HG02870 (cell line): ENCODE measurements around the gene TMX4.
A peak's percentile ranks its signal among the peaks of the same experiment; 100 is the strongest.
"Not testable (repeated sequence)": the region's sequence is repeated elsewhere in the genome, so short reads cannot be mapped to it uniquely, and the experiment has no call there.

Source experiments
- ATAC-seq: cut with Tn5 transposase; IDR thresholded peaks from one replicate; pipeline ENCODE4 v1.9.1; 2021; ENCODE audit warnings: mild to moderate bottlenecking, moderate library complexity; ENCODE audit not compliant: unreplicated experiment

TMX4 gene

GRCh38 chr20:8019246-8019997, at the start of gene TMX4:
TSS of gene TMX4 (minus strand) at chr20:8019761. CDS start at chr20:8019613, 148 bp downstream.
- peak; percentile 90 for ATAC-seq

GRCh38 chr20:8067082-8067481, 47.5 kb upstream of the TMX4 start:
- ATAC-seq, result no peak

- no peak for ATAC-seq
Measured at GRCh38 chr20:8066662-8067061, 47.1 kb upstream of the TMX4 start.

- ATAC-seq, result no peak
Measured at GRCh38 chr20:8065691-8066090, 46.1 kb upstream of the TMX4 start.

DNA sequence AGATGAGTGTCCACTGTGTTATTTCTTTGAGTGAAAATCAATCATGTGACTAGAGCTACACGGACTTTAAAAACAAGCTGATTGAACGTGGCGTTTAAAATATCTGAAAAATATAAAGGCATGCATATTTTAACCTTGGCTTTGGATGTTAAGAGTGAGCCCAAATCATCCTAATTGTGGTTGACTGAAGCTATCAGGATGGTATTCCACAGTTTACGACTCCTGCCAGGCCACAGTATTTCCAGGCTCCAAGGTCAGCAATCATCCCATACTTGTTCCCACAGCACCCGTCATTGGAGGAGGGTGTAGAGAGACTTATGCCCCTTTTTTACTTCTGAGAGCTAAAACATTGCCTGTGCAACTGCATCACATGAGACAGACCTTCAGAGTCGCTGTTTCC, 43.2 kb upstream of the TMX4 start:
- ATAC-seq, result no peak

DNA sequence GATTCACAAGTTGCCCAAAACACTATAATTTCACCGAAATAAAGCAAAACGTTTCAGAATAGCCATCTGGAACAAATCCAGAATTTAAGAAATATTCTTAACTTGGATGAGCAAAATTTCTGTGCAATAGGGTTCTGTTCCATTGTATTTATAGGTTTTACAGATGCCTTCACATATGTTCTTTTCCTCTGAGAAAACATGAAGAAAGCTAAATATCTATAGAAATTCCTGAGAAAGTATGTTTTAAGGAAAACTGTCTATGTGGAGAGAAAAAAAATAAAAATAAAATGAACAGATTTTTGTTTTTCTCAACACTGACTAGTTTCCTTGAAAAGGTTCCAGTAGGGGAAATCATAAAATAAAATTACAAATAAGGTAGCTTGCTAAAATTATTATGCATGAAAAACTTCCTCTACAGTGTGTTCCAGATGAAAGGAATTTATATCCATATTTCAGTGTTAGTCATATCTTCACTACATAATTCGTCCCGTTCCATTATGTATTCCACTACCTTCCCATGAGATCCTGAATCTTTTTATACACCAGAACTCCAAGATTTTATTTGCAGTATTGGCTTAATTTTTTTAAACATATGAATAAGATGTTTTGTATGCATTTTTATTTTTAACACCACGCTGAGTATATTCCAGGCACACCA, 42.4 kb upstream of the TMX4 start:
- no peak for ATAC-seq

- ATAC-seq, result no peak
Measured at GRCh38 chr20:8060977-8061376, 41.4 kb upstream of the TMX4 start.

DNA sequence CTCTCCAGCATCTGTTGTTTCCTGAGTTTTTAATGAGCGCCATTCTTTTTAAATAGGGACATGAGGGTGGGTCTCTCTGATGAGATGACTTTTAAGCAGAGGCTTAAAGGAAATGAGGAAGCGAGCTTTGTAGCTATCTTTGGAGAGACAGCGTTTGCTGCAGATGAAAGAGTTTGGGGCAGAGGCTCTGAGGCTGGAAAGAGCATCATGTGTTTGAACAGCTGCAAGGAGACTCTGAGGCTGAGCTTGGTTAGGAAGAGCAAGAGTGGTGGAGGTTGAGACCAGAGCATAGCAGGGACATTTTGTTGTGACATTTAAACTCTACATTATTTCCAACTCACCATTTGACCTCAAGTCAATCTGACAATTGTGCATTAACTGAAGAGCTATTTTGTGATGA, 38.3 kb upstream of the TMX4 start:
- no peak for ATAC-seq

DNA sequence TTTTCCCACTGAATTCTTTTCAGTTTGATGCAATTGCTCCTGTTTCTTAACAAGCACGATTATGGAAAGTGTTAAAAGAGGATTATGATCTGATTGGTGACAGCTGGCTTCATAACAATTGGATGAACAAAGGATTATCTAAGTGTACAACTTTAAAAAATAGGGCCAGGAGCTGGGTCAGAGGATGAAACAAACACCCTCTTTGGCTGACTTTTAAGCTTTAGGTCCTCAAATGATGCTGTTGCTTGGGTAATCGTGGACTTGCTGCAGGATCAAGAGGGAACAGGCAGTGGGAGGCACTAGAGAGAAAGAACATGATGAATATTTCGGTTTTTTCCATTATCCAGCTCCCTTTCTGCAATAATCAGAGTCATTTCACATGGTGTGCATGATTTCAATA, 35.5 kb upstream of the TMX4 start:
- ATAC-seq, result no peak

- ATAC-seq, result no peak
Measured at GRCh38 chr20:8050157-8050837, 30.7 kb upstream of the TMX4 start.

GRCh38 chr20:8049310-8049709, 29.7 kb upstream of the TMX4 start:
- ATAC-seq, result no peak

DNA sequence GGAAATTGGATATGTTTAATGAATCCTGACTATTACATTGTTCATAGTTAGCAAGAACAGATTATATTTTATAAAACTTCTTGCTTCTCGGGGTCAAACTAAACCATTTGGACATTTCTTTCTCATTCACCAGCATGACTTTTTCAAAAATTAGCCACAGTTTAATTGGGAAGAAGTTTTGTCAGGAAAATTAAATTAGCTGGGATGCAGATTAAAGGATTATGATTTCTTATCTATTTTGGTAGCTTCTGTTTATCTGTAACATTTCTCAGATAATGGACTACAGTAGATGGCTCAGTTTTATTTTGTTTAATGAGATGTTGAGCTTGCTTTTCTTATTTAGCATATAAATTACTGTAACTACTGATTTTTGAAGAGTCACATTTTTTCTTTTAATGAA, 26.4 kb upstream of the TMX4 start:
- no peak for ATAC-seq

DNA sequence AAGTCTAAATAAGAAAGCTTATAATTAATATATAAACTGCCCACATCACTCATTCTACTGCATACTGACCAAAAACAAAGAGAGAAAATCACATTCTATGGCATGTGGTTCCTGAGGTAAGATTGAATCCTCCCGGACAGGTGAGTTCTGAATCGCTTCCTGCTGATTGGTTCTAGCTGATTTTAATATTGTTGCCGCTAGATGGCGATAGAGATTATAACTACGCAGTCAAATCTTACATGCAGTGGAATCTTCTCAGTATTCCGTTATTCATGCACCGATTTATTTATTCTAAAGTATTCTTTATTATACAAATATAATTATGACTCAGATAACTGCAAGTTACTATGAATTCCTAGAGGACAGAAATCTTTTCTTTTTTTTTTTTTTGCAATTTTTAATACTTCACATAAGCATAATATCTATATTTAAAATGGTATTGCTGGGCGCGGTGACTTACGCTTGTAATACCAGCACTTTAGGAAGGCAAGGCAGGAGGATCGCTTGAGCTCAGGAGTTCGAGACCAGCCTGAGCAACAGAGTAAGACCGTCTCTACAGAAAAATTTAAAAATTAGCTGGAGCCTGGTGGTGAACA, 24.2 kb upstream of the TMX4 start:
- peak; percentile 66 for ATAC-seq

- no peak for ATAC-seq
Measured at GRCh38 chr20:8039042-8039441, 19.5 kb upstream of the TMX4 start.

DNA sequence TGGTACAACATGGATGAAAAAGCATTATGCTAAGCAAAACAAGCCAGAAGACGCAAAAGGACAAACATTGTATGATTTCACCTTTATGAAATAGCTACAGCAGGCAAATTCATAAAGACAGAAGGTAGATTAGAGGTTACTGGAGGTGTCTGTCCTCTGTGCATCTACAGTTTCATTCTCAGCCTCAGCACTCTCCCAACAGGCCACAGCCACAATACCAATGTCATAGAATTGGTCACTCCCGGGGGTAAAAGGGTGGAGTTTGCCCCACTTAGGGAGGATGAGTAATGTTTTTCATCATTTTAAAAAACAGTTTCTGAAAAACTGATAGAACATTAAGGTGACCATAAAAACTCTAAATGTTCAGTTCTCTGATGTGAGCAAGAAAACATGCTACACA, 17.2 kb upstream of the TMX4 start:
- ATAC-seq, result no peak

DNA sequence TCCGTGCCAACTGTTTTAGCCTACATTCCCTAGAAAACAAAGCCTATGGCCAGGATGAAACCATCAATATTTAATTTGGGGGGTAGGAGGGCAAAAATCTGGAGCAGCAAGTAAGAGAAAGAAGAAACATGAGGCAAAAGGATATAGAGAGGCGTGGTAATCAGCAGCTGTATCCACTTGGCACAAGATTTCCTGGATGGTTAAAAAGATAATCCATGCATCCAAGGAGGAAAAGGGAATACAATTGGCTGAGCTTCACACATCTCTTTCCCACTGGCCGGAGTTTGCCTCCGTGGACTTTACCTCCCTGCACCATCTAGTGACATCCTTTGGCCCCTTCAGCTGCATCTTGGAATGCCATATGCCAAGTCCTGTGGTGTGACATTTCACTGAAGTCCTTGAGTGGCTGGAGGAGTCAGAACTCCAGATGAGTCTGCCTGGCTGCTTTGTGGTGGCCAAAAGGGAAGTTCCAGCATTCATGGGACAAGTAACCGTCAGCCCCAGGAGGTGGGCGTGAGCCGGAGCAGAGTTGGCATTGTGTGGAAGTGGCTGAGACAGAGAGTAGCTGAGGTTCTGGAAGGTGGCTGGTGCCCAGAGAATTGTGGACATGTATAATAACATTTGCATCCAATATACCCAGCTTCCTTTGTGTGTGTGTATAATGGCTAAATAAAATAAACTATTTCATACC, 13.7 kb upstream of the TMX4 start:
- no peak for ATAC-seq

DNA sequence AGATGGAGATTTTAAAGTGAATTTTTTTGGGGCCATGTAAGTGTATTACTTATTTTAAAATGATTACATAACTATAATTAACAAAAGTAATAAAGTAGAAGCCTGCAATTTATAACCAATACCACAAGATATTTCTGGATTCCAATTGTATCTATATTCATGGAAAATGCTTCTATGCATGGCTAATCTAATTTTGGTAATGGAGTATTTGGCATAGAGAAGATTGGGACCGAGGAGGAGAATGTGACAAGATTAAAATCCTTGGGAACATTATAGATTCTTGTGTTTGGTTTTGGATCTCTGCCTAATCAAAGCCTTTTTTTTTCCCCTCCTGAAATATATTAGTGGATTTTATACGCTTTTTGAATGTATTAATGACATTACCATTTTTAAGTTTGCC, 12.9 kb upstream of the TMX4 start:
- no peak for ATAC-seq

- not testable (repeated sequence) for ATAC-seq
Measured at GRCh38 chr20:8031539-8031938, 12.0 kb upstream of the TMX4 start.

- no peak for ATAC-seq
Measured at GRCh38 chr20:8021541-8022269, 2.1 kb upstream of the TMX4 start.

GRCh38 chr20:8020314-8021079, 936 bp upstream of the TMX4 start:
- ATAC-seq, result peak; percentile 26
